ENCODE measurements around the gene LMOD3.

LMOD3 gene

DNA sequence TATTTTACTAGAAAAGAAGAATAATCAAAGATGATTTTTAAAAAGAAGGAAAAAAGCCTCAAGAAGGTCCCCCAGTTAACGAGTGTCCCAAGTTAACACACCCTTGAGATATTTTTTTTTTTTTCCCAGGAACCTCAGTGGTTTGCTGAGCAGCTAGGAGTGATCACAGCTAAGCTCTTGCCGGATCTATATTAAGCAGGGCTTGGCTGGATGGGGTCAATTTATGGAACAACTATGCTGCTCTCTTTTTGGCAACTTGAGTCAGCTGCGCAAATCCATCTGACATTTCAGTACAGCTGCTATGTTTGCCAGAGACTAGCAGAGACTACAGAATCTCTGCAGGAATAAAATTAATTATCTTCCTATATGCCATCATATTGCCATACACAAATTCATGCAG, at the start of gene LMOD3:
Gene LMOD3 (minus strand): TSS at position 193 of the 400 bp plus-strand sequence. CDS start 209 bp downstream, outside the sequence.
- no peak for DNase-seq

DNA sequence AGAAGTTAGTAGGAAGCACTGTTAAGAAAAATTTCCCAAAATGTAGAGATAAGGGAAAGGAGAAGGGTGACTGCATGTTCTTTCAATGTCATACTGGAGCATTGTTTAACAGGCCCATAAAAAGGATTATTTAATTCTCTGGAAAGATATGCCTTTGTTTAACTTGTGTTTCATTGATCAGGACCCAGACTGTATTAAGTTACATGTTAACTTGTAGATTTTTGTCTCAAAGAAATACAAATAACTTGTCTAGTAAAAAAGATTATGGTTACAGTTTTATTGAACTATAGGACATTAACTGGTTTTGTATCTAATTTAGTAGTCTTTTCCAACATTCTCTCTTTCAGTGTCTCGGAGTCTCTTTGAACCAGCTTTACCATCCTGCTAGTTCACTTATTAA, 49.7 kb upstream of the LMOD3 start:
- DNase-seq: no peak

DNA sequence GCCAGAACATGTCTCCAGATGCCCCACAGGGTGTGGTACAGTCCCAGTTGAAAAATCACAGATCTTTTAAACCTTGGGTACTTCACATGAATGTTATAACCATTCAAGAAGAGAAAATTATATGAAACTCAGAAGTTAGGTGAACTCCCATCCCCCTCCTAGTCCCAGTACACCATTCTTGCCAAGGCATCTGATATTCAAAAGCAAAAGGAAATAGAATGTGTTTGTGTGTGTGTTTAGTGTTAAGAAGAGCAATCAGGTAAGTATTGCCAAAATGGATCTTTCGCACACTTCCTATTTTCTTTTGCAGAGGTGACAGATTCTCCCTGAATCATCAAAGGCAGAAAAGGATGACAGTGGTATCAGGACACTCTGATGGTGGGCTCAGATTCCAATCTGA, 44.1 kb upstream of the LMOD3 start:
- DNase-seq: no peak

DNA sequence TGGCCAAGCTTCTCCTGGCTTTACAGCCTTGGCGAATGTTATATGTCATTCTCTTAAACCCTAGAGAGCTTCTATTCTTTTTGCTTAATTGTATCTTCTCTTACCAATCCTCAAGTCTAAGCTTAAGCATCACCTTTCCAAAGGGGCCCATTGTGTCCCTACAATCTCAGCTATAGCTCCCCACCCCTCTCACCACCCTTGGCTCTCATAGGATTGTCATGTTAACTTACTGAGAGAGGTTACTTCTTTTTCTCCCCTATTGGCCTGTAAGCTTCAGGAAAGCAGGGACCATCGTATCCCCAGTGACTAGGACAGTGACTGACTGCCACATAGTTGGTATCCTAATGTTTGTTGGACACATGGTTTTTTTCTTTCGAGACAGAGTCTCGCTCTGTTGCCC, 43.3 kb upstream of the LMOD3 start:
- DNase-seq: no peak

DNA sequence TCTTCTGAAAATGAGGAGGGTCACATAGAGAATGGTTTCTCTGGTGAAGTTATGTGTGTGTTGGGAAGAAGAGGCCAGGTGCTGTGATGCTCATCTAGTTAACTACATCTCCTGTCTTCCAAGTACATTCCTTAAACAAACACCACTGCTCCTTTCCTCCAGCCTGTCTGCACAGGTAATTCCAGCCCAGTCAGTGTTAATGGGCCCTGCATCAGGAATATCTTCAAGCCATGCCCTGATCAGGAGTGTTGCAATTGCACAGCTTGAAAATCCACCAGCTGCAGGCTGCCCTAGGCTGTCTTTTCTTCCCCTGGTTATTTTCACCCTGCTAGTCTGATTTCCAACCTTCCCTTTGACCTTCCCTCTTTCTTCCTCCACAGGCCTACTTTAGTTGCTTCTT, 41.9 kb upstream of the LMOD3 start:
- DNase-seq: no peak

GRCh38 chr3:69162308-69162980, 40.0 kb upstream of the LMOD3 start:
- no peak for DNase-seq

DNA sequence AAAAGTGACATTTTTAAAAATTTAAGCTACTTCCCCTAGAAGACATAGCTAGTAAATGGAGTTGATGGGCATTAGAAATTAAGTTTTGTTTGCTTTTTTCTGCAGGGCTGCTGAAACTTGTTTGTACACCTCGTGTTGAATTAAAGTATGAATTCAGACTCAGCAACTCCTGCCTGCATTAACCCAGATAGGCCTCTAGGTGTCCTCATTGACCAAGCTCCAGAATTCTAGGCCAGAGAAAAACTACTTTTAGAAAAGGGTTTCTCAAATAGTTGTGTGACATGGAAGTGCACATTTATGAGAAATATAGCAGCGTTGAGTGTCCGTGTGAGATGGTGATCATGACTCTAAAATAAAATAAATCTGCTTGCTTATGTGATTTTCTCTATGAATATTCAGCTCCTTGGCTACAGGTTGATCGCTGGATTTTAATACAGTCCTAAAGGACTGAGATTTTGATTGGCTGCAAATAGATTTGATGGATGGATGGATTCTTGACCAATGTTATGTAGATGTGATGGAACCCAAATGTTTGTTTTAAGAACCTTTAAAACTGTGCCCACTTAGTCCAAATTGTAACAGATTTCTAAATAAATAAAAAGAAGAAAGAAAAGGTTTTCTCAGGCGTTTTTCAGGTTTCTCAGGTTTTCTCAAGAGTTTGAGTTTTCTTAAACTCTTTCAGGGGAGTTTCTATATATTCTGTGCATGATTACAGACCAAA, 39.4 kb upstream of the LMOD3 start:
- DNase-seq: peak; percentile 68

DNA sequence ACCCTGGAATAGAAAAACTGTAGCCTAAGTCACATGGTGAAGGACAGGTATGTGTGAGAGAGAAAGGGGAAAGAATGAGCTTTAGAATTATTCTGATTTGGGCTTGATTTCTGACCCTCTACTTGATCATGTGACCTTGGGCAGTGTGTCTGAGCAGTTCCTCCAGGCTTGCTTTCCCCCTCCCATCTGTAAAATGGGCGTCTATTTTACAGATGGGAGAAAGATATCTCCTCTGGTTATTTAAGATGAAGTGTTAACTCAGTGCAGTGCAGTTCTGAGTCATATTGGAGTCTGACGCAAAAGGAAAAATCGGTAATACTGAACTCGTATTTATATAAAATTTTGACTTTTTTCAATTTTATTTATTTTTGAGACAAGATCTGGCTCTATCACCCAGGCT, 38.1 kb upstream of the LMOD3 start:
- DNase-seq: no peak

DNA sequence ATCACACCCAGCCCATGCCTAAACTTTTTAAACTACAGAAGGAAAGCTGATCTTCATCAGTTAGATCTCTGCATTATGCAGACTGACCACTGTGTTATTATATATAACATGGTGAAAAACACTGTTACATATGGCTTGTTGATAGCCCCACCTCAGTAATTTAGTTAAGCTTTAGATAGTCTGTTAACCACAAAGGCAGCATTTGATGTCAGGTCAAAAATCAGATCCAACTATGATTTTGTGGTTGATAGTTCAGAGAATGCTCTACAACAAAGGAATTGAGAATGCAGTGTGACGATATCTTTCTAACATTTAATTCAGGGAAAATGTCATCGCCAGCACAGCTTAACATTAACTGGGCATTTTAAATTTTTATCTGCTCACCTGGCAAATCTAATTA, 37.7 kb upstream of the LMOD3 start:
- DNase-seq: no peak

DNA sequence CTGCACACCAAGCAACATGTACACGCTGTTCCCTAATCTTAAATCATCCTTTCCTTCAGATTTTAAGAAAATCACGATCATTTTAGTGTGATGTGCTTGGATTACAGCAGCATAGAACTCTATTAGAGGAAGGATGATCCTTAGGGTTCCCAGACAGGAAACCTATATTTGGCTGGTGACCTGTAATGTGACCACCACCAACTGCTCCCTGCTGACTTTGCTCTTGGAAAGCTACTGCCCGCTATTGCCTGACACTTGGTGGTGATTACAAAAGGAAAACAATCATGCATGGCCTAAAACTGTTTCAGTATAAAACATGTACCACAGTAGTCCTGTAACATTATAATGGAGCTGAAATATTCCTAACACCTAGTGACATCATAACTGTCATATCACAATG, 27.2 kb upstream of the LMOD3 start:
- DNase-seq: no peak

DNA sequence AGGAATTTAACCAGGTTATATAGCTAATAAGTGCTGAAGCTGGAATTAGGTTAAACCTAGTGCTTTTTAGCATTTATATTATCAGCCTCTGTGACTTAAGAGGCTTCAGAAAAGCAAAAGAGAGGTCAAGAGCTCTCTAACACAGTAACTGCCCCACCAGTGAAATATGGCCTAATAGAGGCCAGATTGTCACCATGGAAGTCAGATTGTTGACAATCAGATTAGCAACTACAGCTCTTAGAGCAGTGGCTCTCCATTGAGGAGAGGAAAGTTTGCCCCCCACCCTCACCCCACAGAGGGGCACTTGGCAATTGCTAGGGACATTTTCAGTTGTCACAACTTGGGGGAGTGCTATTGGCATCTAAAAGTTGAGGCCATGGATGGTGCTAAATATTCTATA, 23.3 kb upstream of the LMOD3 start:
- no peak for DNase-seq

- DNase-seq: no peak
Observed at GRCh38 chr3:69144631-69145245, 22.3 kb upstream of the LMOD3 start.

DNA sequence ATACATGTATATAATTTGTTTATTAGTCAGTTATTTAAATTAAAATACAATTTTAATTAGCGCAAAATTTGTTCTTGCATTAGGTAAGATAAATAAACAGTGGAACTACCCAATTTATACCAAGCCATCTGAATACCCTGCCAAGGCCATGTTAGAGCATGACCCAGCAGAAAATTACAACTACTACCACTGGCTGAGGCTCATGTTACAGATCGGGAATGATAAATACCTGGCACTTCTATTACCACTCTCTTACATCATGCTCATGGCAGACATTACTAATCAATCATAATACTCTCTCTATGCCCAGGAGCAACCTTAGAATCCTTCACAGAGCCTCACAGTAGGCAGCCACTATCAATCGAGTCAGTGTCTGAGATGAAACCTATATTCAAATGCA, 21.2 kb upstream of the LMOD3 start:
- DNase-seq: no peak

DNA sequence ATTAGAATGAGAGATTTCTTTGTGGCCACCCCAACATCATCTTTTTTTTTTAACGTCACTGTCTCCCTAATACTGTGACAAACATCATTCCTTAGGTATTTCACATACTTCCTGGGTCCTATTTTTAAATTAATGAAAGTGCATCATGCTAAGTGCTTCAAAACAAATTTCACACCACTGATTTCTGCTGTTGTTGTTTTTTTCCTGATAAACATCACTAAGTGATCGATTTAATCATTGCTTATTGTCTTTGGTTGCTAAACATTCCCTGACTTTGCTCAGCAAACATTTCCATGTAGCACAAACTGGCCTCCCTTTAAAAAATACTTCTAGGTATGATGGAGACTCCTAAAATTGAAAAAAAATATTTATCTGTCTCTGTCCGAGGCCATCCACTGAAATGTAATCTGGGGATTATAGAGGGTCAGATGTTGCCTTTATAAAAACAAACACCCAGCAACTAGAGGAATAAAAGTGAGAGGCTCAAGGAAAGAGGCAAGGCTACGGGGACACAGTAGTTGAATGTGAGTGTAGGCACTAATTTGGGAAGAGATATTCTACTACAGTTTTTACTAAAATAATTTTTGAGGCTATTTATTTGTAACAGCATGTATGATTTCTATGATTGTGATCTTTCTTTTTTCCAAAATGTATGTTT, 20.5 kb upstream of the LMOD3 start:
- no peak for DNase-seq

DNA sequence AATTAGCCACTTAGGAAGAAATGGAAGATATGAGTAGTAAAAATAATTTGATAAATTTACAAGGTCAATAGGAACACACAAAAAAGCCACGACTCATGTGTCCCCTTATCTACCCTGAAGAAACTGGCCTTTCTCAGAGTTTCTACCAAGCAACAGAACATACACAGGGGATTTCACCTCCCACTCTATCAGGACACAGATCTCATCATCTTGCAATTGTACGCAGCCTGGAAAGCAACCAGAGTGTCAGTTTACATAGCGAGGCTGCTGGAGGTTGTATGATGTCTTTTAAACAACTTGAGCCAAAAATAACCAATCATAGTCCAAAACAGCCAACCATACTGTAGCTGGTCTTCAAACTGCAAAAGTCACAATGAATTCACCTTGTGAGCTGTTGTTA, 19.7 kb upstream of the LMOD3 start:
- DNase-seq: no peak

DNA sequence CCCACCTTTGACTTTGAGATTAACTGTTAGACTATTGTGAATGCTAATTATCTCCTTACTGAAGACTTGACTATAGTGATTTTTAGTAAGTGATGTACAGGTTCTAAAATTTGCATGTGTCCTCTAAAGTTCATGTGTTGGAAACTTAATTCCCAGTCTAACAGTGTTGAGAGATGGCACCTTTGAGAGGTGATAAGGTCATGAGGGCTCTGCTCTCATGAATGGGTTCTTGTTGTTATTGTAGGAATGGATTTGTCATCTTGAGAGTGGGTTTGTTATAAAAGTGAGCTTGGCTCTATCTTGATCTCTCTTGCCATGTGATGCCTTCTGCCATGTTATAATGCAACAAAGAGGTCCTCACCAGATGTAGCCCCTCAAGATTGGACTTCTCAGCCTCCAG, 18.9 kb upstream of the LMOD3 start:
- DNase-seq: no peak

- no peak for DNase-seq
Observed at GRCh38 chr3:69137412-69137811, 15.0 kb upstream of the LMOD3 start.

DNA sequence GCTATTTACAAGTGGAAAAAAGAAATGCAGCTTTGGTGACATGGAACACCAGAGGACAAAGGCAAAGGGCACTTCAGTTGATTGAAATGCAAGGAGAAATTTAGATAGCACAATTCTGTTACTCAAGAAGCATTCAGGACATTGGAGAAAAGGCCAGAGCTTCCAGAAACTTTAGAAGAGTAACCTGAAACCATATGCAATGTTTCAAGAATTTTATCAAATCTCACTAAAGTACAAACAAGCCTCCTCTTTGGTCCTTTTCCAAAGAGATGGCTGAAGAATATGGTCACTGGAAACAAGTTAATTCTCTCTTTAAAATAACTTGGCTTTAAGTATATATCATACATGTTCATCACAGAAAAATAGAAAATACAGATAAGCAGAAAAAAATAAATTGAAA, 14.6 kb upstream of the LMOD3 start:
- no peak for DNase-seq

DNA sequence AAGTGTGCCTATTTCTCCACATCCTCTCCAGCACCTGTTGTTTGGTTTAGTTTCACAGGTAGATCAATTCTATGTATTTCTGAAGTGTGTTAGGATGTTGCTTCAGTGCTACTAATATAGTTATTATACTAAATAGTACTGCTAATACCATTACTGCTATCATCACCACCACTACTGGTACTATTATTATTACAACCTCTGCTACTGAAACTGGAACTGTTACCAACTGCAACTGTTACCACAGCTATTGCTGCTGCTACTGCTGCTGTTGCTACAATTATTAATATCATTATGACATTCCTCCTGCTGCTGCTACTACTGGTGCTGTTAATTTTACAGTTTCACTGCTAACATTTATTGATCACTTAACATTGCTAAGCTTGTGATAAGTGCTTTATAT, 8.3 kb upstream of the LMOD3 start:
- no peak for DNase-seq

DNA sequence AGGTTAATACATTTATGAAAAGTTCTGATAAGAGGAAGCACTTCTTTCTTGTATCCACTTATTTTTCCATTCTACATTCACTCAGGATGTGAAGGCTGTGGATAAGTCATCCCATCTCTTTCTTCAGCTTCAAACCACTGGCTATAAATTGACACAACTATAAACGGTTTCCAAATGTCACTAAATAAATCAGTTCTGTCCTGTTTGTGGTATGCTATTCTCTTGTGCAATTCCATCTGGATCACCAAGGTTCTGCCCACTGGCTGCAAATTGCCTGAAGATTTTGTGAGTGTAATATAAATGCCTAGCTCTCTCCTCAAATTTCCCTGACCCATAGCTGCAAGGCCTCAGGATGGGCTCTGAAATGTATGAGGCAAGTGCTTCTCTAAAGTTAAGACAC, 7.1 kb upstream of the LMOD3 start:
- DNase-seq: no peak

DNA sequence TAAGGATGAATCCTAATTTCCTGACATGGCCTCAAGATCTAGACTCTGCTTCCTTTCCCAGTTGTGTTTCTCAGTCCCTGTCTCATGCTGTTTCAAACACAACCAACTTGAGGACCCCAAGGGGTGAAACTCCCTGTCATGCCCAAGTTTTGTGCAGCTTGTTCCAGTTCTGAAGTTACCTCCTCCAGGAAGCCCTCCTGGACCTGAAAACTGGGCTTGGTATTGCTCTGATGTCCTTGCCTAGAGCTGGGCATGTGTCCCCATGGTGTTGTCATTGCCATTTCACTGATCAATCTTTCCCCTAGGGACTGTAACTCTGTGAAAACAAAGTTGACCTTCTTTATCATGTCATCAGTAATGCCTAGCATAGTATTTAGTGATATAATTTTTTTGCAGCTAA, 6.1 kb upstream of the LMOD3 start:
- DNase-seq: no peak

- DNase-seq: no peak
Observed at GRCh38 chr3:69126999-69127398, 4.6 kb upstream of the LMOD3 start.

GRCh38 chr3:69126216-69126615, 3.8 kb upstream of the LMOD3 start:
- DNase-seq: no peak

DNA sequence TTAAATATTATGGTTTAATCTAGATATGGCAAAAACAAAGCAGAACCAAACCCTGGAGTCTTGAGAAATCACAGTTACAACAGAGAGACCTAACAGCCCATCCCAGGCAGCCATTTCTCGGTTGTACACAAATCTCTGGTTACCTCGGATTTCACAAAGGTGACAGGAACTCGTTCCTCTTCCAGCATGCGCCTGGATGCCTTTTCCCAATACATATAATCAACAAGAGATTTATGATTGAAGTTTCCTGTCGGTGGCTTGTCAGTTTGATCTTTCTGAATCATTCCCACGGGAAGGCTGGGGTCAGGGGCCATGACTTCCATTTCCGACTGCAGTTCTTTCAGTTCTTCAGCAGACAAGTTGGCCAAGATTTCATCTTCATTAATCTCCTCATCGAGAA, 445 bp downstream of the LMOD3 start:
- DNase-seq: no peak
